Measurements from ENCODE around the gene NOL9. TPM values are rescaled to one million over a fixed set of nuclear protein-coding genes. Genes with fewer than 3 reads are reported as not detected.

Gene NOL9
- total and polyA plus RNA-seq, 2 of the 13 experiments (the other 11 are each of a cell fraction or from before 2014, with no cell fraction given), result 18.0 to 24.7 TPM

- TF ChIP-seq, protein P1, sequence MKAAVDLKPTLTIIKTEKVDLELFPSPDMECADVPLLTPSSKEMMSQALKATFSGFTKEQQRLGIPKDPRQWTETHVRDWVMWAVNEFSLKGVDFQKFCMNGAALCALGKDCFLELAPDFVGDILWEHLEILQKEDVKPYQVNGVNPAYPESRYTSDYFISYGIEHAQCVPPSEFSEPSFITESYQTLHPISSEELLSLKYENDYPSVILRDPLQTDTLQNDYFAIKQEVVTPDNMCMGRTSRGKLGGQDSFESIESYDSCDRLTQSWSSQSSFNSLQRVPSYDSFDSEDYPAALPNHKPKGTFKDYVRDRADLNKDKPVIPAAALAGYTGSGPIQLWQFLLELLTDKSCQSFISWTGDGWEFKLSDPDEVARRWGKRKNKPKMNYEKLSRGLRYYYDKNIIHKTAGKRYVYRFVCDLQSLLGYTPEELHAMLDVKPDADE (CRISPR knock-in tag; IDR thresholded peaks at IDR 0.05), result no peak
- TF ChIP-seq, protein P2, sequence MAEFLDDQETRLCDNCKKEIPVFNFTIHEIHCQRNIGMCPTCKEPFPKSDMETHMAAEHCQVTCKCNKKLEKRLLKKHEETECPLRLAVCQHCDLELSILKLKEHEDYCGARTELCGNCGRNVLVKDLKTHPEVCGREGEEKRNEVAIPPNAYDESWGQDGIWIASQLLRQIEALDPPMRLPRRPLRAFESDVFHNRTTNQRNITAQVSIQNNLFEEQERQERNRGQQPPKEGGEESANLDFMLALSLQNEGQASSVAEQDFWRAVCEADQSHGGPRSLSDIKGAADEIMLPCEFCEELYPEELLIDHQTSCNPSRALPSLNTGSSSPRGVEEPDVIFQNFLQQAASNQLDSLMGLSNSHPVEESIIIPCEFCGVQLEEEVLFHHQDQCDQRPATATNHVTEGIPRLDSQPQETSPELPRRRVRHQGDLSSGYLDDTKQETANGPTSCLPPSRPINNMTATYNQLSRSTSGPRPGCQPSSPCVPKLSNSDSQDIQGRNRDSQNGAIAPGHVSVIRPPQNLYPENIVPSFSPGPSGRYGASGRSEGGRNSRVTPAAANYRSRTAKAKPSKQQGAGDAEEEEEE (CRISPR knock-in tag; IDR thresholded peaks at IDR 0.05; ENCODE audit: borderline replicate concordance), result no peak
- peak; percentile 70 for TF ChIP-seq STAG1 (CRISPR knock-in tag; IDR thresholded peaks at IDR 0.05)
- TF ChIP-seq IKZF4 (CRISPR knock-in tag; IDR thresholded peaks at IDR 0.05; ENCODE audit: borderline replicate concordance, low read depth, not compliant biosample characterization), result no peak
- no peak for TF ChIP-seq ZUFSP (CRISPR knock-in tag; IDR thresholded peaks at IDR 0.05; ENCODE audit: borderline replicate concordance)
- TF ChIP-seq MXI1 (IDR thresholded peaks at IDR 0.05; ENCODE audit: borderline replicate concordance, low read depth, low read length), result peak; percentile 23; the same call in 1 of the 3 replicates
- 0 out of 2 replicates have a peak, but pooled peaks have one; percentile 19 for TF ChIP-seq GTF3A (CRISPR knock-in tag; conservative IDR thresholded peaks at IDR 0.05)
- TF ChIP-seq MYC (CRISPR knock-in tag; IDR thresholded peaks at IDR 0.05; ENCODE audit: borderline replicate concordance), result 0 out of 2 replicates have a peak, but pooled peaks have one; percentile 29
- TF ChIP-seq ZBED4 (CRISPR knock-in tag; IDR thresholded peaks at IDR 0.05; ENCODE audit: borderline replicate concordance), result 0 out of 2 replicates have a peak, but pooled peaks have one; percentile 36
- peak; percentile 6; the same call in 1 of the 2 replicates for TF ChIP-seq YEATS4 (CRISPR knock-in tag; IDR thresholded peaks at IDR 0.05; ENCODE audit: borderline replicate concordance)
- TF ChIP-seq, protein P3, sequence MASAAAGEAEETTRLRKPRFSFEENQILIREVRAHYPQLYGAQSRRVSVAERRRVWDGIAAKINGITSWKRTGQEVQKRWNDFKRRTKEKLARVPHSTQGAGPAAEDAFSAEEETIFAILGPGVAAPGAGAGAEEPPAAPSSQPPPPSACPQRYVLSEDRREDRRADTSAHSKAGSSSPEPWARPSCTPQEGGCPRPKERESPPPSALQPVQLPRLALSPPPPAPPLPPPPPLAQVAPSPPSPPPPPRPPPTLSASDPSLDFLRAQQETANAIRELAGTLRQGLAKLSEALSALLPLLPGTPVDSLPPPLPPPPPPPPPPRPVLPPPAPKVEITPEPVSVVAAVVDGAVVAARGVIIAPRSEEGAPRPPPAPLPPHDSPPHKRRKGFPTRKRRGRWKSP (CRISPR knock-in tag; IDR thresholded peaks at IDR 0.05), result peak; percentile 42; the same call in 1 of the 2 replicates
- peak; percentile 12; the same call in 1 of the 2 replicates for TF ChIP-seq KLF12 (CRISPR knock-in tag; IDR thresholded peaks at IDR 0.05; ENCODE audit: borderline replicate concordance)
- TF ChIP-seq ZNF552 (CRISPR knock-in tag; IDR thresholded peaks at IDR 0.05; ENCODE audit: borderline replicate concordance), result 0 out of 2 replicates have a peak, but pooled peaks have one; percentile 20
- TF ChIP-seq ZNF510 (CRISPR knock-in tag; IDR thresholded peaks at IDR 0.05; ENCODE audit: low read depth), result peak; percentile 14; the same call in 1 of the 2 replicates
- peak; percentile 63 for TF ChIP-seq XRCC5 (optimal IDR thresholded peaks at IDR 0.05; ENCODE audit: low read length)
- TF ChIP-seq FOSL2 (CRISPR knock-in tag; IDR thresholded peaks at IDR 0.05), result 0 out of 2 replicates have a peak, but pooled peaks have one; percentile 4
- no peak for TF ChIP-seq HMGA1 (CRISPR knock-in tag; conservative IDR thresholded peaks at IDR 0.05)
These were observed 64.5 kb downstream of the NOL9 start (continued) for GRCh38 chr1:6489799-6490180.
